Activated CD8-positive, alpha-beta T cell treated with anti-CD3 and anti-CD28 coated beads, Interleukin-2, amount 10 ng/mL, durations not matched to agents 7 days and 5 days (primary cell): ENCODE measurements around the gene TXNL4A. TPM values are rescaled to one million over a fixed set of nuclear protein-coding genes. Genes with fewer than 3 reads are reported as not detected.
A peak's percentile ranks its signal among the peaks of the same experiment; 100 is the strongest.

Source experiments
- ATAC-seq: fragments of 150-1000 bp; cut with Tn5 transposase; one replicate; pipeline ENCODE4 v1.10.0; 2021; ENCODE audit warnings: moderate library complexity
- CTCF ChIA-PET: fragments of 350-600 bp; sonication (Branson Sonifier 250); formaldehyde crosslinking; loops from one replicate; lab custom pipeline; 2021; ENCODE audit warnings: antibody characterized with exemption; lab: Charles Lee
- POLR2A ChIA-PET: fragments of 350-600 bp; sonication (Branson Sonifier 250); formaldehyde crosslinking; loops from one replicate; lab custom pipeline; 2021; ENCODE audit warnings: antibody characterized with exemption; lab: Charles Lee
- DNase-seq: peaks from one replicate; pipeline ENCODE4 v3.0.0-alpha.2; 2020
- H3K27ac Mint-ChIP-seq: one replicate; pipeline ENCODE4 v1.8.0; 2021; ENCODE audit warnings: mild to moderate bottlenecking, mixed read lengths
- H3K27me3 Mint-ChIP-seq: one replicate; pipeline ENCODE4 v1.8.0; 2021; ENCODE audit warnings: low read depth, mixed read lengths
- H3K36me3 Mint-ChIP-seq: one replicate; pipeline ENCODE4 v1.8.0; 2021; ENCODE audit warnings: low read depth, mixed read lengths
- H3K4me1 Mint-ChIP-seq: one replicate; pipeline ENCODE4 v1.8.0; 2021; ENCODE audit warnings: low read depth, mixed read lengths
- H3K4me3 Mint-ChIP-seq: one replicate; pipeline ENCODE4 v1.8.0; 2021; ENCODE audit warnings: mild to moderate bottlenecking, mixed read lengths
- H3K9me3 Mint-ChIP-seq: one replicate; pipeline ENCODE4 v1.8.0; 2022; ENCODE audit warnings: mixed read lengths; ENCODE audit not compliant: insufficient read depth
- total RNA-seq, 2 experiments: library from RNA; stranded (reverse); gene quantifications; one replicate each; pipeline ENCODE4 v1.2.3, GENCODE V29; 2021

The TXNL4A gene
- total RNA-seq, 2 experiments from 2014 or later, result 132 to 136 TPM

- H3K9me3 Mint-ChIP-seq, result no peaks in the 10 kb centered on the region
- no peaks in the 10 kb centered on the region for H3K27me3 Mint-ChIP-seq
- peaks cover 28% of the 10 kb centered on the region for H3K4me1 Mint-ChIP-seq
- H3K27ac Mint-ChIP-seq, result no peak overlapping the region
- no peak overlapping the region for H3K4me3 Mint-ChIP-seq
- DNase-seq (no peak), ATAC-seq (no peak)
- POLR2A ChIA-PET, result no interaction called here
- peaks cover 13% of the 10 kb centered on the region for H3K36me3 Mint-ChIP-seq
- CTCF ChIA-PET, result no interaction called here
Measured at GRCh38 chr18:79945118-79946042, 43.0 kb downstream of the TXNL4A start.

- no peak for DNase-seq
- ChIA-PET CTCF (no interaction called here), POLR2A (no interaction called here)
- Mint-ChIP-seq H3K4me3 (no peak overlapping the region), H3K27ac (peak overlapping the region; percentile 71), H3K36me3 (peaks cover 15% of the 10 kb centered on the region), H3K27me3 (no peaks in the 10 kb centered on the region), H3K4me1 (peaks cover 22% of the 10 kb centered on the region), H3K9me3 (no peaks in the 10 kb centered on the region)
- peak; percentile 12 for ATAC-seq
Measured at GRCh38 chr18:79944746-79945117, 43.6 kb downstream of the TXNL4A start.

DNA sequence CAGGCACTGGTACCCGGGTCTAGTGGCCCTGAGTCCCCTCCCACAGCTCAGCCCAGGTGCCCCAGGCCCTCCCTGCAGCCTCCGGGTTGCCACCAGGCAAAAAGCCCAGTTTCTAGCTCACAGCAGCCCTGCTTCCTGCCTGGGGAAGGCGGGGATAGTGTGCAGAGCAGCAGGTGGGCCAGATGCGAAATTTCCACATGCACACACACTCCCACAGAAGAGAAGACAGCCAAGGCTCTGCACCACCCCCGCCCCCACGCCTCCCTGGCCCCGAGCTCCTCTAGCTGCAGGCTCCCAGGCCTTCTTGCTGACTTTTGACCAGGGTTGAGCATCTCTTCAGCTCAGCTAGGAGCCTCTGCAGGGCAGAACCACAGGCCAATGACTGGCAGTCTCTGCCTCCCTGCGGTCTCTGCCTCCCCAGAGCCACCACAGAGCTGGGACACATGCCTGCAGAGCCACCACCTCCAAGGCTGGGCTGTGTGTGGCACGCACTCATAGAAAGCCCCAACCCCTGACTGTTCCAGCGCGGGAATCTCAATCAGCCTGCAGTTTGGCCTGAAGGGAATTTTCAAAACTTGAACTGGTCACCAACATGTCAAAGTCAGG, 44.1 kb downstream of the TXNL4A start:
- peak; percentile 78 for ATAC-seq
- ChIA-PET POLR2A (no interaction called here), CTCF (no interaction called here)

GRCh38 chr18:79943608-79944125, 44.7 kb downstream of the TXNL4A start:
- no peak overlapping the region for H3K27ac Mint-ChIP-seq
- no peaks in the 10 kb centered on the region for H3K27me3 Mint-ChIP-seq
- no peaks in the 10 kb centered on the region for H3K9me3 Mint-ChIP-seq
- no peak for ATAC-seq
- CTCF ChIA-PET, result no interaction called here
- POLR2A ChIA-PET, result no interaction called here
- H3K4me3 Mint-ChIP-seq, result no peak overlapping the region
- DNase-seq, result no peak
- peaks cover 19% of the 10 kb centered on the region for H3K36me3 Mint-ChIP-seq
- H3K4me1 Mint-ChIP-seq, result peaks cover 18% of the 10 kb centered on the region

More for the DNA sequence above, 44.1 kb downstream of the TXNL4A start:
- peaks cover 18% of the 10 kb centered on the region for H3K4me1 Mint-ChIP-seq
- DNase-seq, result peak; percentile 55
- no peak overlapping the region for H3K4me3 Mint-ChIP-seq
- peaks cover 18% of the 10 kb centered on the region for H3K36me3 Mint-ChIP-seq
- H3K9me3 Mint-ChIP-seq, result no peaks in the 10 kb centered on the region
- no peaks in the 10 kb centered on the region for H3K27me3 Mint-ChIP-seq
- peak overlapping the region; percentile 71 for H3K27ac Mint-ChIP-seq

GRCh38 chr18:79942786-79943607, 45.4 kb downstream of the TXNL4A start:
- H3K4me1 Mint-ChIP-seq, result peaks cover 18% of the 10 kb centered on the region

DNA sequence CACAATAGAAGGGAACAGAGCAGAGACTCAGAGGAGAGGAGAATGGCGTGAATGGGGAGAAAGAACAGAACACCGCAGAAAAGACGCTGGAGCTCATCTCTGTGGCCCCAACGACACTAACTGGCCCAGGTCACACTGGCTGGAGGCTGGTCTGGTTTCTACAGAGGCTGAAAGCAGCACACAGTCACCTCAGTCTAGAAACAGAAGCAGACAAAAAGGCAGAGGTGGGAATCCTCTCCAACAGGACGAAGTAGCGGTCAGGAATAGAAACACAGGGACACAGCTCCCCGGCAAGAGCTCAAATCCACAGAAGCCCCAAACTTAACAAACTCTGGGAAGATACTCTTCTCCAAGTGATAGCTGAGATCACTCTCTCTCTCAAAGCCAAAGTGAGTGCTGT, 46.2 kb downstream of the TXNL4A start:
- ChIA-PET POLR2A (no interaction called here), CTCF (no interaction called here)
- DNase-seq, result no peak
- Mint-ChIP-seq H3K4me3 (no peak overlapping the region), H3K27me3 (no peaks in the 10 kb centered on the region), H3K27ac (no peak overlapping the region), H3K36me3 (peaks cover 28% of the 10 kb centered on the region), H3K4me1 (peaks cover 18% of the 10 kb centered on the region), H3K9me3 (peaks cover 6% of the 10 kb centered on the region)
- ATAC-seq, result no peak

More at GRCh38 chr18:79942786-79943607, 45.4 kb downstream of the TXNL4A start:
- H3K4me3 Mint-ChIP-seq, result no peak overlapping the region
- no peaks in the 10 kb centered on the region for H3K27me3 Mint-ChIP-seq
- ChIA-PET CTCF (no interaction called here), POLR2A (no interaction called here)
- DNase-seq (no peak), ATAC-seq (no peak)
- no peak overlapping the region for H3K27ac Mint-ChIP-seq
- no peaks in the 10 kb centered on the region for H3K9me3 Mint-ChIP-seq
- H3K36me3 Mint-ChIP-seq, result peaks cover 21% of the 10 kb centered on the region

- no peak overlapping the region for H3K27ac Mint-ChIP-seq
- POLR2A ChIA-PET, result no interaction called here
- peaks cover 35% of the 10 kb centered on the region for H3K36me3 Mint-ChIP-seq
- H3K27me3 Mint-ChIP-seq, result no peaks in the 10 kb centered on the region
- H3K4me1 Mint-ChIP-seq, result peaks cover 18% of the 10 kb centered on the region
- ATAC-seq (no peak), DNase-seq (no peak)
- peaks cover 7% of the 10 kb centered on the region for H3K9me3 Mint-ChIP-seq
- CTCF ChIA-PET, result no interaction called here
- no peak overlapping the region for H3K4me3 Mint-ChIP-seq
Measured at GRCh38 chr18:79941473-79942119, 46.8 kb downstream of the TXNL4A start.

GRCh38 chr18:79940814-79941472, 47.4 kb downstream of the TXNL4A start:
- ChIA-PET POLR2A (no interaction called here), CTCF (no interaction called here)
- Mint-ChIP-seq H3K27me3 (no peaks in the 10 kb centered on the region), H3K4me3 (no peak overlapping the region), H3K36me3 (peaks cover 41% of the 10 kb centered on the region), H3K27ac (no peak overlapping the region), H3K9me3 (peaks cover 11% of the 10 kb centered on the region), H3K4me1 (peaks cover 13% of the 10 kb centered on the region)
- DNase-seq (no peak), ATAC-seq (no peak)

- Mint-ChIP-seq H3K9me3 (peaks cover 18% of the 10 kb centered on the region), H3K27me3 (no peaks in the 10 kb centered on the region), H3K36me3 (peaks cover 48% of the 10 kb centered on the region), H3K4me3 (no peak overlapping the region), H3K4me1 (peaks cover 13% of the 10 kb centered on the region), H3K27ac (no peak overlapping the region)
- no peak for ATAC-seq
- ChIA-PET CTCF (interaction anchor here (1.4 kb wide), 1 partner anchor 11 kb away, joined by 7 read pairs; no protein-coding TSS in a partner anchor), POLR2A (no interaction called here)
- no peak for DNase-seq
Measured at GRCh38 chr18:79940126-79940813, 48.1 kb downstream of the TXNL4A start.

- no peak overlapping the region for H3K27ac Mint-ChIP-seq
- peaks cover 4% of the 10 kb centered on the region for H3K4me1 Mint-ChIP-seq
- H3K4me3 Mint-ChIP-seq, result no peak overlapping the region
- ChIA-PET CTCF (interaction anchor here (1.4 kb wide), 1 partner anchor 10 kb away, joined by 7 read pairs; no protein-coding TSS in a partner anchor), POLR2A (no interaction called here)
- DNase-seq, result no peak
- peaks cover 20% of the 10 kb centered on the region for H3K9me3 Mint-ChIP-seq
- H3K27me3 Mint-ChIP-seq, result no peaks in the 10 kb centered on the region
- H3K36me3 Mint-ChIP-seq, result peaks cover 58% of the 10 kb centered on the region
- ATAC-seq, result no peak
Measured at GRCh38 chr18:79939096-79939495, 49.3 kb downstream of the TXNL4A start.
